Measurements from ENCODE around the gene AIFM2. TPM values are rescaled to one million over a fixed set of nuclear protein-coding genes. Genes with fewer than 3 reads are reported as not detected.

AIFM2 gene
- total and polyA plus RNA-seq, 11 donors: 12.9 to 31.8 (median 18.1) TPM

GRCh38 chr10:70097459-70097858, 35.2 kb downstream of the AIFM2 start:
- Histone ChIP-seq H3K4me3 (no peak overlapping the region), H3K27me3 (no peaks in the 10 kb centered on the region), H3K4me1 (no peaks in the 10 kb centered on the region), H3K27ac (no peak overlapping the region), H3K9me3 (no peaks in the 10 kb centered on the region), H3K36me3 (peaks cover 0 to 75% (median 44%) of the 10 kb centered on the region in 9 donors)
- ATAC-seq: no peak
- TF ChIP-seq POLR2A (IDR thresholded peaks at IDR 0.05) (no peak), CTCF (IDR thresholded peaks at IDR 0.05) (no peak)
- intact Hi-C loops (cut with DNase I): no loop called here
- DNase-seq: no peak

- intact Hi-C loops (cut with DNase I): no loop called here
- Histone ChIP-seq H3K9me3 (no peaks in the 10 kb centered on the region), H3K27me3 (no peaks in the 10 kb centered on the region), H3K36me3 (peaks cover 0 to 79% (median 50%) of the 10 kb centered on the region in 9 donors), H3K4me1 (no peaks in the 10 kb centered on the region), H3K27ac (no peak overlapping the region), H3K4me3 (no peak overlapping the region)
- DNase-seq: no peak
- no peak for ATAC-seq
- WGBS, 4 donors: 91 to 97% (median 96%) methylated on average over 5 of the region's 5 CpGs
- TF ChIP-seq CTCF (IDR thresholded peaks at IDR 0.05) (no peak), POLR2A (IDR thresholded peaks at IDR 0.05) (no peak)
Measured at GRCh38 chr10:70096705-70097420, 35.8 kb downstream of the AIFM2 start.

- Histone ChIP-seq H3K4me3 (no peak overlapping the region), H3K27ac (no peak overlapping the region), H3K27me3 (no peaks in the 10 kb centered on the region), H3K4me1 (no peaks in the 10 kb centered on the region), H3K9me3 (no peaks in the 10 kb centered on the region), H3K36me3 (peaks cover 0 to 80% (median 50%) of the 10 kb centered on the region in 9 donors)
- no peak for TF ChIP-seq CTCF (IDR thresholded peaks at IDR 0.05)
- TF ChIP-seq POLR2A (IDR thresholded peaks at IDR 0.05): no peak
- intact Hi-C loops (cut with DNase I): no loop called here
- ATAC-seq (no peak), DNase-seq (no peak)
- 85 to 89% (median 87%) methylated on average over 6 of the region's 6 CpGs for WGBS, 4 donors
Measured at GRCh38 chr10:70096016-70096704, 36.5 kb downstream of the AIFM2 start.

GRCh38 chr10:70094250-70094649, 38.4 kb downstream of the AIFM2 start:
- DNase-seq: no peak
- H3K36me3 ChIP-seq: peaks cover 0 to 76% (median 44%) of the 10 kb centered on the region in 9 donors
- WGBS, 4 donors: 92 to 97% (median 93%) methylated on average over 2 of the region's 2 CpGs

More at GRCh38 chr10:70094250-70094649, 38.4 kb downstream of the AIFM2 start:
- H3K9me3 ChIP-seq: no peaks in the 10 kb centered on the region
- no peak overlapping the region for H3K27ac ChIP-seq
- H3K4me1 ChIP-seq: no peaks in the 10 kb centered on the region
- peak overlapping the region in 1 of 12 donors; percentile 13 for H3K4me3 ChIP-seq
- H3K27me3 ChIP-seq: no peaks in the 10 kb centered on the region
- no peak for ATAC-seq
- no peak for TF ChIP-seq POLR2A (IDR thresholded peaks at IDR 0.05)
- TF ChIP-seq CTCF (IDR thresholded peaks at IDR 0.05): no peak
- intact Hi-C loops (cut with DNase I): no loop called here

All from heart left ventricle (tissue), 16 donors.